ENCODE data around the gene CD99L2.
A peak's percentile ranks its signal among the peaks of the same experiment; 100 is the strongest.

CD99L2 gene

GRCh38 chrX:150763810-150764209 lies 134.7 kb downstream of the CD99L2 start:
- no peak for DNase-seq (ENCODE audit: low read depth in 2 of 2)

- DNase-seq (ENCODE audit: low read depth in 2 of 2): no peak
Measured at GRCh38 chrX:150763303-150763797, 135.1 kb downstream of the CD99L2 start.

DNA sequence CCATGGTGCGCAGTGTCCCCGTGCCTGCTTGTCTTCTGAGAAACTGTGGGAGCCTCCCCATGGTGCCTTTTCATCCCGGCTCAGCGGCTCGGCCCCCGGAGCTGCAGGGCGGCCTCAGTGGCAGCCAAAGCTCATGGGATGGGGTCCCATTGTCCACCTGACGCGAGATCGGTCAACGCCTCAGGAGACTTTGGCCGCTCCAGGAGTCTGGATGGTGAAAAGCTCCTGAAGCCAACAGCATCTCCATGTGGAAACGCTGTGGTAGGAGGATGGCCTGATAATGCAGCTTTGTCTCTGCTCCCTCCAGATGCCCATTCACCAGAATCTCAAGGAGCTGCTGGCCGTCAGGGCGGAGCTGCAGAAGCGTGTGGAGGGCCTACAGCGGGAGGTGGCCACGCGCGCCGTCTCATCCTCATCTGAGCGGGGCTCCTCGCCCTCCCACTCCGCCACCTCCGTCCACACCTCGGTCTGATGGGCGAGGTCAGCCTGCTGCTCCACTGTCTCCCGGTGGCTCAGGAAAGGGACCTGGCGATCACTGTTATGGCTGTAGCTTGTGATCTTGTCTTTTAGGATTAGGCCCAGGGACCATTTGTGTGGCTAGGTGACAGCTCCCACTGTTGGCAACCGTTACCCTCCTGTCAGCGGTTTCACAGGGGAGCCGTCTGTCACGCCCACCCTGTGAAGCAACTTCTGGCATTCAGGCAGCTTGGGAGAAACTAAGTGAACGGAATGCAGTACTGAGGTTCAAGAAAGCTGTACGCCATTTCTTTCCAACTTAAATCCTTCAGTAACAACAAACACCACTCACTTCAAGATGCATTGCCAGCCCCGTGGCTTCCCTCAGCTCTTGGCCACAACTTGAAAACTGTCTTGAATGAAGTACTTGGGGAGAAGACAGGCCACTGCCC lies 136.0 kb downstream of the CD99L2 start:
- DNase-seq (ENCODE audit: low read depth in 2 of 2): no peak

GRCh38 chrX:150761819-150762216 lies 136.7 kb downstream of the CD99L2 start:
- no peak for DNase-seq (ENCODE audit: low read depth in 2 of 2)

- no peak for DNase-seq (ENCODE audit: low read depth in 2 of 2)
Measured at GRCh38 chrX:150761176-150761818, 137.2 kb downstream of the CD99L2 start.

GRCh38 chrX:150759568-150760416 lies 138.7 kb downstream of the CD99L2 start:
- no peak for DNase-seq (ENCODE audit: low read depth in 2 of 2)

DNA sequence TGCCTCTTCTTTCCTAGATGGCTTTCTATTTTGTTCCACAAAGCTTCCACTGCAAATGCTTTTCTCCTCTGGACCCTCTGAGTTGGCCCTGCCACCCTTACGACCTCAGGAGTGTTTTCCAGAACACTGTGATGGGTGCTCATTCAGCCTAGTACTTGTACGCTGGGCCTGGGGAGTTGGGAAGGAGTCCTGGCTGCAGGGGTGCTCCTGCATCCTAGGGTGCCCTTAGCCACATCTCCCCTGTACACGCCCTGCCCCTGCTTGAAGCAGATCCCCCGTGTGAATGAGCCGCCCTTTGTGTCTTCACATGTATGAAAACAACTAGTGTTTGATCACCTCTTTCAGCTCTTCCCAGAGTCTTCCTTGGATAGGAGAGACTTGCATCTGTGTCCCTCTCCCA lies 141.1 kb downstream of the CD99L2 start:
- DNase-seq (ENCODE audit: low read depth in 2 of 2): no peak

DNA sequence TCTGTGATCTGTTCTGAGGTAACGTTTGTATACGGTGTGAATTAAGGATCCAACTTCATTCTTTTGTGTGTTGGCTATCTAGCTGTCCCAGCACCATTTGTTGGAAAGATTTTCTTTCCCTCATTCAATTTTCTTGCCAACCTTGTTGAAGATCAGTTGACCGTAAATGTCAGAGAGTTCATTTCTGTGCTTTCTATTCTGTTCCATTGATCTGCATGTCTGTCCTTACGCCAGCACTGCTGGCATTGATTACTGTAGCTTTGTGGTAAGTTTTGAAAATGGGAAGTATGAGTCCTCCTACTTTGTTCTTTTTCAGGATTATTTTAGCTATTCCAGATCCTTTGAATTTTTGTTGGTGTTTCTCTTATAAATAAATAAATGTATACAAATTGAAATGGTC lies 144.5 kb downstream of the CD99L2 start:
- no peak for DNase-seq (ENCODE audit: low read depth in 2 of 2)

- no peak for DNase-seq (ENCODE audit: low read depth in 2 of 2)
Measured at GRCh38 chrX:150753357-150753756, 145.1 kb downstream of the CD99L2 start.

DNA sequence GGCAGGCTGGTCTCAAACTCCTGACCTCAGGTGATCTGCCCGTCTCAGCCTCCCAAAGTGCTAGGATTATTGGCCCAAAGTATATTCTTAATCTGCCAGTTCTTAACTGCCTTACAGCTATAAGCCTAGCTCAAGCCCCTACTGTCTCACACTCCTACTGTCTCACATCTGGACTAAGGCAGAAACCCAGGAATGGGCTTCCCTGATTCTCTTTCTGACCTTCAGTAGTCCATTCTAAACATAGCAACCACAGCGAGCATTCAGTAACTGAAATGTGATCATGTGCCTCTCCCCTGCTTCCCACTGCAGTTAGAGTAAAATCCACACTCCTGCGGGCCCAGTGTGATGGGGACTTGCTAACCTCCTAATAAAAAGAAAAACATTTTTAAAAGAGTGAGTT lies 146.3 kb downstream of the CD99L2 start:
- no peak for DNase-seq (ENCODE audit: low read depth in 2 of 2)

- DNase-seq (ENCODE audit: low read depth in 2 of 2): no peak
Measured at GRCh38 chrX:150736475-150736874, 162.0 kb downstream of the CD99L2 start.

- peak; percentile 40 to 54 for DNase-seq (ENCODE audit: low read depth in 2 of 2)
Measured at GRCh38 chrX:150731795-150732194, 166.7 kb downstream of the CD99L2 start.

DNA sequence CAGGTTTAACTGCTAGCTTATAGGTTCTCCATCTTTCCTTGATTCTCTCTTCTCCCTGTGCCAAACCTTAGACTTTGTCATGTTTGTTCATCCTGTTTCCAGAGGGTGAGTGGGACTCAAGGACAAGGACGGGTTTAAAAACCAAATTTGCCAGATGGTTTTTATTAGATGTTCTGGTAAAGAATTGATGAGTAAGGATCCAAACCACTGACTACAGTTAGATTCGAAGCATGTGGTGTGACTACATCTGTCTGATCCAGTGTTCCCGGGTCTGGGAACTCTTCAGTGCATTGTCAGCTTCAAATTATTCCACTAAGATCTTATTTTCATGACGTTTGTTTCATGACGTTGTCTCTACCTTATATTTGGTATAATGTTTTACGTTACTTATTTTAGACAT lies 167.7 kb downstream of the CD99L2 start:
- no peak for DNase-seq (ENCODE audit: low read depth in 2 of 2)

GRCh38 chrX:150729956-150730355 lies 168.5 kb downstream of the CD99L2 start:
- no peak for DNase-seq (ENCODE audit: low read depth in 2 of 2)

GRCh38 chrX:150719621-150720020 lies 178.8 kb downstream of the CD99L2 start:
- DNase-seq (ENCODE audit: low read depth in 2 of 2): no peak
